HCT116 (cell line): ENCODE measurements around the gene IREB2. TPM values are rescaled to one million over a fixed set of nuclear protein-coding genes. Genes with fewer than 3 reads are reported as not detected.

Experiments used
- ATAC-seq: fragments of 200-7000 bp; cut with Tn5 transposase; 2 replicates; pipeline ENCODE4 v1.9.1; 2020; ENCODE audit warnings: mild to moderate bottlenecking, moderate library complexity
- BruUV-seq: library from RNA; stranded (reverse); fragments of 400-500 nt; replicated peaks from 2 replicates; lab custom pipeline; 2021; lab: Mats Ljungman, UMichigan
- CTCF ChIA-PET: fragments of 300-600 bp; sonication (Branson Sonifier 250); formaldehyde crosslinking; loops from one replicate; lab custom pipeline; 2021; ENCODE audit warnings: antibody characterized with exemption; lab: Charles Lee
- POLR2A ChIA-PET: fragments of 300-600, 350-600 bp; sonication (Branson Sonifier 250); formaldehyde crosslinking; loops from one replicate; lab custom pipeline; 2021; ENCODE audit warnings: antibody characterized with exemption; lab: Charles Lee
- RAD21 ChIA-PET, 2 experiments: fragments of 300-600 bp; sonication (Branson Sonifier 250); formaldehyde crosslinking; loops; one replicate each; lab custom pipeline; 2023; ENCODE audit warnings: low total read pairs in 2 of 2; ENCODE audit not compliant: uncharacterized antibody in 2 of 2, unreplicated experiment in 2 of 2, low non-redundant PET in 1 of 2; lab: Charles Lee
- DNase-seq: peaks from one replicate; pipeline ENCODE4 v3.0.0-alpha.2; 2010; ENCODE audit warnings: low read depth, low spot score
- H2AFZ ChIP-seq: fragments of 200-600 bp; shearing (Covaris generic), sonication (generic); 2 replicates; pipeline ENCODE4 v1.6.1; 2017; ENCODE audit warnings: low read depth, mixed run types, mixed read lengths, antibody characterized with exemption, low read length; ENCODE audit not compliant: poor library complexity, severe bottlenecking
- H3K27ac ChIP-seq: 2 replicates; pipeline ENCODE4 v1.5.1; 2012; ENCODE audit warnings: low read depth, low read length
- H3K27me3 ChIP-seq: fragments of 200-600 bp; sonication (generic); 2 replicates; pipeline ENCODE4 v1.6.1; 2016; ENCODE audit warnings: mixed run types, low read length, mixed read lengths; ENCODE audit not compliant: insufficient read depth
- H3K36me3 ChIP-seq, 2 experiments: fragments of 200-500 bp in 1 of 2; fragments of 200-600 bp in 1 of 2; sonication (Bioruptor generic) in 1 of 2; sonication (generic) in 1 of 2; 2 replicates each; pipeline versions ENCODE4 v1.5.1 to v1.6.1; 2014 to 2016; ENCODE audit warnings: low read length in 2 of 2, inconsistent platforms in 1 of 2, mixed read lengths in 1 of 2, mixed run types in 1 of 2; ENCODE audit not compliant: insufficient read depth in 2 of 2, control insufficient read depth in 1 of 2
- H3K4me1 ChIP-seq, 2 experiments: fragments of 200-600 bp in 1 of 2; sonication (generic) in 1 of 2; 2 replicates each; pipeline versions ENCODE4 v1.5.1 to v1.6.1; 2012 to 2017; ENCODE audit warnings: low read length in 2 of 2, inconsistent platforms in 1 of 2, mild to moderate bottlenecking in 1 of 2, mixed read lengths in 1 of 2, mixed run types in 1 of 2, moderate library complexity in 1 of 2; ENCODE audit not compliant: insufficient read depth in 2 of 2, control insufficient read depth in 1 of 2
- H3K4me2 ChIP-seq: fragments of 200-600 bp; sonication (generic); 2 replicates; pipeline ENCODE4 v1.6.1; 2017; ENCODE audit warnings: mixed run types, low read length, mixed read lengths
- H3K4me3 ChIP-seq, 2 experiments: fragments of 200-600 bp in 1 of 2; sonication (generic) in 1 of 2; replicated peaks in 1 of 2; 2 replicates each; pipeline ENCODE4 v1.5.1; 2011 to 2016; ENCODE audit warnings: low read length in 2 of 2, control low read depth in 1 of 2, low read depth in 1 of 2, mild to moderate bottlenecking in 1 of 2, mixed read lengths in 1 of 2, mixed run types in 1 of 2
- H3K79me2 ChIP-seq: fragments of 200-600 bp; sonication (generic); 2 replicates; pipeline ENCODE4 v1.6.1; 2017; ENCODE audit warnings: mild to moderate bottlenecking, mixed run types, low read length, moderate library complexity, mixed read lengths; ENCODE audit not compliant: insufficient read depth
- H3K9ac ChIP-seq: fragments of 200-600 bp; sonication (generic); 2 replicates; pipeline ENCODE4 v1.6.1; 2016; ENCODE audit warnings: low read length, mixed read lengths
- H3K9me2 ChIP-seq: fragments of 200-600 bp; sonication (generic), shearing (Covaris generic); 2 replicates; pipeline ENCODE4 v1.6.1; 2017; ENCODE audit warnings: mixed run types, mild to moderate bottlenecking, moderate library complexity; ENCODE audit not compliant: insufficient read depth
- H3K9me3 ChIP-seq, 2 experiments: fragments of 200-500 bp in 1 of 2; fragments of 200-600 bp in 1 of 2; sonication (Bioruptor generic) in 1 of 2; sonication (generic) in 1 of 2; 2 replicates each; pipeline ENCODE4 v1.6.1; 2014 to 2017; ENCODE audit warnings: low read length in 2 of 2, mixed read lengths in 2 of 2, inconsistent platforms in 1 of 2, low read depth in 1 of 2, mild to moderate bottlenecking in 1 of 2, mixed run types in 1 of 2, moderate library complexity in 1 of 2; ENCODE audit not compliant: control insufficient read depth in 1 of 2, insufficient read depth in 1 of 2
- H4K20me1 ChIP-seq: fragments of 200-600 bp; sonication (generic), shearing (Covaris generic); 2 replicates; pipeline ENCODE4 v1.6.1; 2017; ENCODE audit warnings: mixed run types, mild to moderate bottlenecking, moderate library complexity; ENCODE audit not compliant: insufficient read depth
- CBX3 ChIP-seq: IDR thresholded peaks from 2 replicates; pipeline ENCODE4 v1.6.1; 2012; ENCODE audit warnings: low read depth
- CEBPB ChIP-seq: IDR thresholded peaks from 2 replicates; pipeline ENCODE4 v1.6.1; 2012; ENCODE audit warnings: low read depth
- EGR1 ChIP-seq: IDR thresholded peaks from 2 replicates; pipeline ENCODE4 v1.6.1; 2012; ENCODE audit warnings: low read depth
- ELF1 ChIP-seq: IDR thresholded peaks from 2 replicates; pipeline ENCODE4 v1.6.1; 2012; ENCODE audit warnings: low read depth, borderline replicate concordance
- EZH2 ChIP-seq: fragments of 200-600 bp; sonication (generic); IDR thresholded peaks from 2 replicates; pipeline ENCODE4 v1.6.1; 2017; ENCODE audit warnings: antibody characterized with exemption, mixed run types
- EZH2phosphoT487 ChIP-seq: fragments of 200-600 bp; IDR thresholded peaks from 2 replicates; pipeline ENCODE4 v1.6.1; 2018; ENCODE audit warnings: antibody characterized with exemption, borderline replicate concordance
- JUND ChIP-seq: IDR thresholded peaks from 2 replicates; pipeline ENCODE4 v1.6.1; 2012
- POLR2A ChIP-seq: IDR thresholded peaks from 2 replicates; pipeline ENCODE4 v1.7.0; 2011; ENCODE audit warnings: borderline replicate concordance; ENCODE audit not compliant: insufficient read depth, insufficient read length; ENCODE audit errors: extremely low read depth
- SP1 ChIP-seq: IDR thresholded peaks from 2 replicates; pipeline ENCODE4 v1.6.1; 2012; ENCODE audit warnings: low read depth
- SRF ChIP-seq: IDR thresholded peaks from 2 replicates; pipeline ENCODE4 v1.6.1; 2012; ENCODE audit warnings: low read depth
- YY1 ChIP-seq: IDR thresholded peaks from 2 replicates; pipeline ENCODE4 v1.6.1; 2011; ENCODE audit warnings: low read length, low read depth, moderate library complexity, mild to moderate bottlenecking; ENCODE audit not compliant: insufficient replicate concordance; ENCODE audit errors: extremely low read depth
- ZBTB33 ChIP-seq: IDR thresholded peaks from 2 replicates; pipeline ENCODE4 v1.6.1; 2011; ENCODE audit warnings: mild to moderate bottlenecking, low read length, moderate library complexity; ENCODE audit not compliant: insufficient replicate concordance; ENCODE audit errors: extremely low read depth
- intact Hi-C: fragments of 100-400 bp; cut with micrococcal nuclease; formaldehyde crosslinking; loops from 2 replicates; pipeline ENCODE4 v1.10.0; 2022
- total RNA-seq: library from RNA; stranded (reverse); gene quantifications from one replicate; pipeline ENCODE4 v1.2.1, GENCODE V29; 2021; ENCODE audit not compliant: unreplicated experiment

IREB2 gene
- total RNA-seq, 1 experiment from 2014 or later: 57.6 TPM

GRCh38 chr15:78397382-78397781 is 40.6 kb upstream of the IREB2 start:
- H3K4me1 ChIP-seq: no peaks in the 10 kb centered on the region
- no peaks in the 10 kb centered on the region for H4K20me1 ChIP-seq
- no peak overlapping the region for H3K9ac ChIP-seq
- no peaks in the 10 kb centered on the region for H3K9me3 ChIP-seq
- intact Hi-C loops: no loop called here
- DNase-seq (no peak), ATAC-seq (peak; percentile 6; the same call in 1 of the 2 replicates)
- no peak overlapping the region for H3K4me2 ChIP-seq
- CTCF ChIA-PET: interaction anchor here (0.9 to 2.3 kb wide), 4 partner anchors 21 to 45 kb away, joined by 3 to 6 read pairs (median 4); no protein-coding TSS in a partner anchor
- H3K36me3 ChIP-seq: no peaks in the 10 kb centered on the region
- BruUV-seq: no TSS peak
- no peaks in the 10 kb centered on the region for H3K79me2 ChIP-seq
- POLR2A ChIA-PET: no interaction called here
- no peak overlapping the region for H3K27ac ChIP-seq
- TF ChIP-seq YY1 (no peak), CEBPB (no peak), CBX3 (no peak), ZBTB33 (no peak), EZH2phosphoT487 (no peak), SP1 (no peak)
- no peak overlapping the region for H2AFZ ChIP-seq
- H3K9me2 ChIP-seq: no peaks in the 10 kb centered on the region
- H3K27me3 ChIP-seq: no peaks in the 10 kb centered on the region
- H3K4me3 ChIP-seq: no peak overlapping the region
- RAD21 ChIA-PET: no interaction called here

- H3K9ac ChIP-seq: no peak overlapping the region
- H3K79me2 ChIP-seq: no peaks in the 10 kb centered on the region
- ChIA-PET RAD21 (no interaction called here), CTCF (interaction anchor here (2.1 kb wide), 1 partner anchor 13 kb away, joined by 6 read pairs; no protein-coding TSS in a partner anchor), POLR2A (no interaction called here)
- no peak overlapping the region for H2AFZ ChIP-seq
- no peaks in the 10 kb centered on the region for H3K27me3 ChIP-seq
- no TSS peak for BruUV-seq
- DNase-seq (no peak), ATAC-seq (no peak)
- no peaks in the 10 kb centered on the region for H3K36me3 ChIP-seq
- intact Hi-C loops: no loop called here
- no peaks in the 10 kb centered on the region for H3K9me2 ChIP-seq
- no peak overlapping the region for H3K4me3 ChIP-seq
- H3K27ac ChIP-seq: no peak overlapping the region
- no peaks in the 10 kb centered on the region for H4K20me1 ChIP-seq
- no peak for TF ChIP-seq SRF
- TF ChIP-seq EGR1: no peak
- no peak for TF ChIP-seq ELF1
- TF ChIP-seq JUND: no peak
- no peak for TF ChIP-seq EZH2
- no peak for TF ChIP-seq YY1
- TF ChIP-seq POLR2A: no peak
- H3K4me2 ChIP-seq: no peak overlapping the region
- H3K9me3 ChIP-seq: no peaks in the 10 kb centered on the region
- no peaks in the 10 kb centered on the region for H3K4me1 ChIP-seq
Observed at GRCh38 chr15:78398076-78398825, 39.8 kb upstream of the IREB2 start.
